Right renal pelvis (tissue), 4 donors: Measurements from ENCODE around the gene ADAM30. TPM values are rescaled to one million over a fixed set of nuclear protein-coding genes. Genes with fewer than 3 reads are reported as not detected.

ENCODE experiments used
- DNase-seq, 4 donors: peaks; one replicate each; pipeline ENCODE4 v3.0.0-alpha.2; 2013; ENCODE audit warnings: low read depth in 4 of 4, low spot score in 3 of 4, missing footprints in 1 of 4
- polyA plus RNA-seq, 4 donors: library from polyadenylated mRNA; unstranded; fragments of 120-200 nt; gene quantifications; one replicate each; pipeline ENCODE4 v1.2.1, GENCODE V29; 2013; ENCODE audit not compliant: insufficient read length in 4 of 4

The ADAM30 gene
- polyA plus RNA-seq, 4 donors: not detected

DNA sequence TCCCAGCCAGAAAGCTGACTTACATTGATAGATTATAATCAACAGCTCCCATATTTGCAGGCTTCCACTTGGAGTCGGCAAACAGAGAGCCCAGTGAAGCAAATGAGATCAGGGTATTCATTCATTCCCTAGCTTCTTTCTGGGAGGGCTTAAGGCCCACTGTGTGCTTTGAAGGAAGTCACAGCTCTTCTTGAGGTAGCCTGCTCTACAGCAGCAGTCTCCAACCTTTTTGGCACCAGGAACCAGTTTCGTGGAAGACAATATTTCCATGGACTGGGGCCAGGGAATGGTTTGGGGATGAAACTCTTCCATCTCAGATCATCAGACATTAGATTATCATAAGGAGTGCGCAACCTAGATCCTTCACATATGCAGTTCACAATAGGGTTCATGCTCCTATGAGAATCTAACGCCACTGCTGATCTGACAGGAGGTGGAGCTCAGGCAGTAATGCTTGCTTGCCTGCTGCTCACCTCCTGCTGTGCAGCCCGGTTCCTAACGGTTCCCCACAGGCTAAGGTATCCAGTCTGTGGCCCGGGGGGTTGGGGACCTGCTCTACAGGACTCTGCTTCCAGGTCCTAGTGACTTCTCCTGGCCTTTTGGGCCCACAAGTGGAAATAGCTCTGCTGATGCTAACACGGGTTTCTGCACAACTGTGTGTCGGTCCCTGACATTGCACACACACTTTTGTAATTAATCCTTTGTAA, 13.7 kb upstream of the ADAM30 start:
- no peak for DNase-seq

DNA sequence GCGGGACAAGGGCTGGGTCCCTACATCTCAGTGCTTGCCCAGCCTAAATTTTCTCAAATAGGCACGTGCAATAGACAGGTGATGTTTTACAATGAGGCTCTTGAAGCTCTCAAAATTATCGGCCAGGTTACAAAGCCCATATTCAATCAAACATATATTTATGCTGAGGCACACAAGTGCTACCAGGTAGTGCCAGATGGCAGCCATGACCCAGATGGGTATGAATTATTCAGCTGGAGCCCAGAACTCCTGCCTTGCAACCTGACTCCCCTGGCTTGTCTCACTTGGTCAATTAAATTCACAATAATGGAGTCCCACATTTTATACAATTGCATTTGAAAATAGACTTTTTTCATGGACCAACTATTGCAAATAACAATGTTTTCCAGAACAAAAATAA, 12.3 kb upstream of the ADAM30 start:
- DNase-seq: no peak

DNA sequence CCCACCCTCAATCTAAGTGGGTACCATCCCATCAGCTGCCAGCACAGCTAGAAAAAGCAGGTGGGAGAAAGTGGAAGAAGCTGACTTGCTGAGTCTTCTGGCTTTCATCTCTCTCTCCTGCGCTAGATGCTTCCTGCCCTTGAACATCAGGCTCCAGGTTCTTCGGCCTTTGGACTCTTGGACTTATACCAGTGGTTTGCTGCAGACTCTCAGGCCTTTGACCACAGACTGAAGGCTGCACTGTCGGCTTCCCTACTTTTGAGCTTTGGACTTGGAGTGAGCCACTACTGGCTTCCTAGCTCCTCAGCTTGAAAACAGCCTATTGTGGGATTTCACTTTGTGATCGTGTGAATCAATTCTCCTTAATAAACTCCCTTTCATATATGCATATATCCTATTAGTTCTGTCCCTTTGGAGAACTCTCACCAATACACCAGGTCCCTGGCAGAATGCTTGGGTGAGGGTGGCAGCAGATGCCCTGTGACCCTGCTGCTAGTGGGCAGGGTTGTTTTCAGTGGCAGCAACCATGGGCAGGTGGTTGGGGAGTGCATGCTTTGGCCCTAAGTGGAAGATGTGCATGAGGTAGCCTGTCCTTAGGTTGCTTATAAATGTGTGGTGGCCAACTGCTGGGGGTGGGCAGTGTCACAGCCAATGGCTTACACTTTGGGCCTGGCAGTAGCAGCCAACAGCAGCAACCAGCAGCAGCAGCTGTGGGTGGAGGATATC, 10.8 kb upstream of the ADAM30 start:
- DNase-seq: no peak

DNA sequence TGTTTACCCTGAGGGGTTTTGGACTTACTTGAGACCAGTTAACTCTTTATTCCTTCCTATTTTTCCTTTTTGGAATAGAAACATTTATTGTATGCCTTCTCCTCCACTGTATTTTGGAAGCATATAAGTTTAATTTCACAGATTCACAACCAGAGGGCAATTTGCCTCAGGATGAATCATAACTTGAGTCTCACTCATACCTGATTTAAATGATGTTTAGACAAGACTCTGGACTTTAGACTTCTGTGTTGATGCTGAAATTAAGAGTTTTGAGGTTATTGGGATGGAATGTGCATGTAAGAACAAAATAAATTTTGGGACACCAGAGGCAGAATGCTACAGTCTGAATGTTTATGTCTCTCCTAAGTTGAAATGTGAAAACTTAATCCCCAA, 7.1 kb upstream of the ADAM30 start:
- no peak for DNase-seq

DNA sequence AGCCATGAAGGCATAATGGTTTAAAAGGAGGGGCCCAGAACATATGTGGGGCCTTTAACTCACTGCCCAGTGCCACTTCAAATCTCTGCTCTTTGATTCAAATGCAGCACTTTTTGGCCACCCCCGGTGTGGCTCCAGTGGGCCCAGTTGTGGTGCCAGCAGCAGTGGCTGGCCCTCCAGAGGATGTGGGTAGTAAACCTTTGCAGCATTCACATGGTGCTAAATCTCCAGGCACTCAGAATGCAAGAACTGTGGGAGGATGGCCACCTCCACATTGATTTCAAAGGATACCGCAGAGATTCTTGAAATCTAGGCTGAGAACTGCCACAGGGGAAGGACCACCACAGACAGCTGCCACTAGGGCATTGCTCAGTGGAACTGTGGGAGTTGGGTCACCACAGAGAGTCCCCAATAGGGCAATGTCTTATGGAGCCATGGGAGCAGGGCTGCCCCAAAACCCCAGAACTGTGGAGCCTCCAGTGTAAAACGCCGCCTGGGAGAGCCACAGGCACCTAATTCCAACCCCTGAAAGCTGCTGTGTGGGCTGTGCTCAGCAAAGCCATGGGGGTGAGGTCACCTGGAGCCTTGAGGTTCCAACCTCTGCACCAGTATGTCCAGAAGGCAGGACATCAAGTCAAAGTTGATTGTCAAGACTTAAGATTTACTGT, 6.6 kb upstream of the ADAM30 start:
- no peak for DNase-seq

DNA sequence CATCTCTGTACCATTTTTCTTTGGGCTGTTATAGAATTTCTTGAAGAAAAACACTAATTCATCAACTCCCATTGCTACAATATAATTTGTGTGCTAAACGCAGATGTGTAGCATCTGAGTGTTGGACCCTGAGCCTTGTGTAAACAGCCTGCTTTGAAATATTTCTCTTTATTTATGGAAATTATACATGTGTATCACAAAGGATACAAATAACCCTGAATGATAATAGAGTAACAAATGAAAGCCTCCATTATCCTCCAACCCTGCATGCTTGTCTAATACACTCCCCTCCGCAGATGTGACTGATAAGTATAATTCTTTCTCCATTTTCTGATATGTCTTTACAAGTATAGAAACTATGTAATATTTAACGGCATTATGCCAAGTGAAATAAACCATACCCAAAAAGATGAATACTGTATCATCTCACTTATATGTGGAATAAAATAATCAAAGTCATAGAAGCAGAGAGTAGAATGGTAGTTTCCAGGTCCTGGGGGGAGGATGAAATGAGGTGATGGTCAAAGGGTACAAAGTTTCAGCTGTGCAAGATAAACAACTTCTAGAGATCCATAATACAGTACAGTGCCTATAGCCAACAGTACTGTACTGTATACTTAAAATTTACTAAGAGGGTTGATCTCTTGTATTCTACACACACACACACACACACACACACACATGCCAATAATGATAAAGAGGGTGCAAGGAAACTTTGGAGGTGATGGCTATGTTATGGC, 2.8 kb upstream of the ADAM30 start:
- DNase-seq: no peak

DNA sequence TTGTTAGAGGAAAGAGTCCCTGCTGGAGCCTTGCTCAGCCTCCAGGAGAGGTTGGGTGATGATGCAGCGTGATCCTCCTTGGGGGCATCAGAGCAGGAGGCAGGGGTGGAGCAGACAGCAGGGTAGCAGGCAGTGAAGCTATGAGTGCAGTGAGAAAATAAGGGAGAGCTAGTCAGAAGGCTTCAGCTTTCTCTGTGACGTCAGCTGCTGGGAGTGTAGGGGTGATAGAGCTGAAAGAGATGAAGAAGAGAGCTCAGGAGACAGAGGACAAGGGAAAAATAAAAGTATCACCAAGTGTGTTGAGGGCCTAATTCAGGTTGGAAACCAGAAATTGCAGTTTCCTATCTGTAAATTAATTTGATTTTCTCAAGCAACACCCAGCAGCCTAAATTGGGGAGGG, 2.2 kb upstream of the ADAM30 start:
- no peak for DNase-seq

DNA sequence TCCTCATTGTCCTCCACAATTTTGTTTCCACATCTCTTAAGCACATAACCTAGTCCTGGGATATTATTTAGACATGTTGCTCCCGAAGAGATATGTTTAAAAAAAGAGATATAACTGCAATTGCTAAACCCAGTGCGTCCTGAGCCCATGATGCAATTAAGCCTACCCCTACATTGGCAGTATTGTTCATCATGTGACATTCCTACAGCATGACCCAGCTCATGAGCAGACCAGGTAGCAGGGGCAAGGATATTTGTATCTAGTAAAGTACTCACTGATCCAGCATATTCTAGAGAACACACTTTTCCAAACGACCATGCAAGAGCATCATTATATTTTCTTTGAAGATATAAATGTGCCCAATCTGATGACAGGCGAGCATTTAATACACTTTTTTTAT, 1.2 kb downstream of the ADAM30 start:
- DNase-seq: no peak

DNA sequence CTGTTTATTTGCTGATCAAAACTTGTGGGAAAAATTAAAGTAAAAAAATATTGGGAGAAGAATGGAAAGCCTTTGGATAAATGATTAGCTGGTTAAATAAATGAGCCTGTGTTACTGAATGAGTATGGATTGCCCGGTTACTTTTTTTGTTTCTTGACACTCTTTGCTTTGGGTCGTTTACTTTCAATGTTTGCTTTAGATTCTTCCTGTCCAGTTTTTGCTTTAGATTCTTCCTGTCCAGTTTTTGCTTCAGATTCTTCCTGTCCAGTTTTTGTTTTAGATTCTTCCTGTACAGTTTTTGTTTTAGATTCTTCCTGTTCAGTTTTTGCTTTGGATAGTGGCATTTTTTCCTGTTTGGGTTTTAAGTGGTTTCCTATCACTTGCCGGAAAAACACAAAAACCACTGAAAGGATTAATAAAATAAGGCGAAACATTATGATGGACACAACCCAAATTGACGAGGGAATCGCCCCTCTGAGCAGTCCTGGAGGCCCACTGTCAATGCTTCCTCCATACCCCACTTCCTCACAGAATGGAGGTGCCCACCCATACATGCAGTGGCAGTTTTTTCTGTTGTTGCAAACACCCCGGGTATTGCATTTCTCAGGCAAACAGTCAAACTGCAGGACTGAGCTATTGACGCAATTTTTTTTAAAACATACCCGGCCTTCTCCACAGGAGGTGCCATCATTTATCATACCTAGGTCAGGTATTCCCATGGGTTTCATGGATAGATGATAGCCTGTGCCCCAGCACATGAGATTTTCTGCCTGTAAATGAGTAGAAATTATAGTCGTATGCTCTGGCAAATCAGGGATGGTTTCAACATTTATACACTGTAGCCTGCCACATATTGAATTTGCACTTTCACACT, 2.3 kb downstream of the ADAM30 start:
- no peak for DNase-seq

DNA sequence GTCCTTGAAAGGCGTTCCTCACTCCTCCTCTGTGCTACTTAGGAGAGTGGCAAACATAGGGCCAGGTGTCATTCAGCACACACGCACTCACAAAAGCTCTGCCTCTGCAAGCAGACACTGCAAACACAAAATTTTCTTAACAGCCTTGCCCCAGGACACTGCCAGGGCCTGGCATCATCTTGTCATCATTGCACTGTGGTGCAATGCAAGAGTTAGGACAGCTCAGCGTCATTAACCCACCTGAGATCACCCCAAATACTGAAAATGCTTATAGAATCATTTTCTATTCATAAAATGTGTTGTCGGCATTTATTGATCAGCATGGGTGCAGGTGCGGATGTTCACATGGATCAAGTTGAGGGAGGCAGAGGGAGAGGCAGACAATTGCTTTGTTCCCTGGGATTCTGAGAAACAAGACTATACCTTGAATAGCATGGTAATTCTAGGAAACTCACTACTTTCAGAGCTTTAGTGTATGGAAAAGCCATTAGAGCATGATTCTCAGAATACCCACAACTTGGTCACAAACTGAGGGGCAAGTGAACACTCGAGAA, 3.0 kb downstream of the ADAM30 start:
- no peak for DNase-seq

DNA sequence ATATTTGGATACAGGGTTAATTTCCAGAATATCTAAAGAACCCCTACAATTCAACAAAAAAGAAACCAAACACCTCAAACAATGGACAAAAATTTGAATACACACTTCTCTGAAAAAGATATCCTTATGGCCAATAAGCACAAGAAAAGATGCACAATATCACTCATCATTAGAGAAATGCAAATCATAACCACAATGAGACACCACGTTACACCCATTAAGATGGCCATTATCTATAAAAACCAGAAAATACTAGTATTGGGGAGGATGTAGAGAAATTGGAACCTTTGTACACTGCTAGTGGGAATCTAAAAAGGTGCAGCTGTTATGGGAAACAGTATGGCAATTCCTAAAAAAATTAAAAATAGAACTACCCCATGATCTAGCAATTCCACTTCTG, 4.9 kb downstream of the ADAM30 start:
- no peak for DNase-seq

DNA sequence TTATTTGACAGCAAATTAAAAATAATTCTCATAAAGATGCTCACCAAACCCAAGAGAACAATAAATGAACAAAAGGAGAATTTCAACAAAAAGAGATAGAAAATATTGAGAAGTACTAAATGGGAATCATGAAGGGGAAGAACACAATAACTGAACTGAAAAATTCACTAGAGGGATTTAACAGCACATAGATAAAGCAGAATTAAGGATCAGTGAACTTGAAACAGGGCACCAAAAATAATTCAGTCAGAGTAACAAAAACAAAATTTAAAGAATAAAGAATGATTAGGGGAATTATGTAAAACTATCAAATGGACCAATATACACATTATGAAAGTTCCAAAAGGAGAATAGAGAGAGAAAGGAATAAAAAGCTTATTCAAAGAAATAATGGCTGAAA, 7.8 kb downstream of the ADAM30 start:
- no peak for DNase-seq

DNA sequence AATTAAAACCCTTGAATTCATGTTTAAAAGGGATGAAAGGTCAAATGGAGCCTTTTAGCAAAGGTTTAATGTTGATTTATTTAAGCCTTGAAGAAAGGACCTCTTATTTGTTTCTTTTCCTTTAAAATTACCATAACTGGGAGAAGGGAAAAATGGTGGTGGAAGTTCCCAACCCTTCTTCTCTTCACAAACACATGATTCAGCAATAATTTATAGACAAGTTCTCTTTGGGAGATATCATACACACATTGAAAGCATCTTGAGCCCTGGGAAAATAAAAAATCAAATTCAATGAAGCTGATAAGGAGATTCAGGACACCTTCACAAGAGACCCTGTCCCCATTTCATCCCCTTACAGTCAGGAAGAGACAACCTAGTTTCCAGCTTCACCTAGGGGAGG, 8.9 kb downstream of the ADAM30 start:
- DNase-seq: no peak

DNA sequence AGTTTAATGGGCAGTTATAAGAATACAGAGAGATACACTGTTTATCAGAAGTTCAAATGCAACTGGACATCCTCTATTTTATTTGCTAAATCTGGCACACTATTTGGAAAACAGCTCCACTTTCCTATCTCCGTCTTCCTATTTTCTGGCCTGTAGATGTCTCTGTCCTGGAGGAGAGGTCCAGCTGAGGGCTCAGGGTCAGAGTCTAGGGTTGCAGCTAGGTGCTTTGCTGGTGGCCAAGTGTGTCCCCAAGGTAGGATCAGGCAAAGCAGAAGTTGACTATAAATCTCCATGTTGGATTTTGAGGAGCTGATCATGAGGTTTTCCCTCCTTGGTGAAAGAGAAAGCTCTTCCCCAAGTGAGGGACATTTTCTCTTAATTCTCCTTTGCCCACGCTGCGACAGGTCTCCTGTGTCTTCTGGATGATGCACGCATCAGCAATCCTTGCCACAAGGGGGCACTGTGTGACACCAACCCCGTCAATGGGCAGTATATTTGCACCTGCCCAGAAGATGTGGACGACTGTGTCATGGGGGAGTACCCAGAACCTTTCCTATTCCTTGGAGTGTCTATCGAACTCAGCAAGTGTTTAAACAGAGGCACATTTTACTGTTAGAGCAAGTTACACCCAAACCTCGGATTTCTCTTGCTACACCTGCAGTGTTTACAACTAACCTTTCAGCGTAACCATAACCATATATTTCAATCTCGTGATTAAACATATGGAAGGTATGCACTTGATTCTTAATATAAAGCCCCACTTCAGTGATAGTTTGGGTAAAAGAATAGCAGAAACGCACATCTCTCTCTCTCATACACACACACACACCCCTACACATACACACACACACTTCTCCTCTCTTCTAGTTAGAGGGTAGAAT, 10.2 kb downstream of the ADAM30 start:
- no peak for DNase-seq

DNA sequence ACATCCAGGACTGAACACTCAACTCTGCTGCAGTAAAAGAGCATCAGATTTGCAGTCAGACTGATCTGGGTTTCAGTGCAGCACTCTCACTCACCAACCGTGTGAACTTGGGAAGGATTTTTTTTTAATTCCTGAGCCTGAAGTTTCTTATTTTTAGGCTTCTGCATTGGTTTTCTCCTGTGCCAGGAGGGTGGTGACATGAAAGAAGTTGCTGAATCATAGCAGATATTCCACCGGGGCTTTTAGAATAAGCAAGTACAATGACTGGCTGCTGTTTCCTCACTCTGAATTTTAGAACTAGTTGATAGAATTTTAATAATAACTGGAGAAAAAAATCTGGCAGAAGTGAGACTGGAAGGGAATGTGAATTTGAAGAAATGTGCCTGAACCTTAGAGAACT, 11.6 kb downstream of the ADAM30 start:
- no peak for DNase-seq

DNA sequence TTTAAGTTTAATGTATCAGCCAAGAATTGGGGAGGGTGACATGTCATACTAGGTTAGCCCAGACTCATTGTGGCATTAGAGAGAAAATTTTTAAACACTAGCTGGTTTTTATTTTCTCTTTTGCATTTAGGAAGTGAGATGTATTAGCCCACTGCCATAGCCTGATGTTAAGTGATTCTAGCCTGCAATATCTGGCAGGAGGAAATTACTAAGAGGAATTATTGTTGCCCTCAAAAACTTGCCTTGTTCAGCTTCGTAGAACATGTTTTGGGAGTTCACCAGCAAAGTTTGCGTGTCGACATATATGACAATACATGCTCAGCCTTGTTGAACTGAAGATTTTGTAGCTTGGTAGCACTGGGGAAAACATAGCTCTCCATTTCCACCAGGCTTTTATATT, 12.5 kb downstream of the ADAM30 start:
- no peak for DNase-seq

DNA sequence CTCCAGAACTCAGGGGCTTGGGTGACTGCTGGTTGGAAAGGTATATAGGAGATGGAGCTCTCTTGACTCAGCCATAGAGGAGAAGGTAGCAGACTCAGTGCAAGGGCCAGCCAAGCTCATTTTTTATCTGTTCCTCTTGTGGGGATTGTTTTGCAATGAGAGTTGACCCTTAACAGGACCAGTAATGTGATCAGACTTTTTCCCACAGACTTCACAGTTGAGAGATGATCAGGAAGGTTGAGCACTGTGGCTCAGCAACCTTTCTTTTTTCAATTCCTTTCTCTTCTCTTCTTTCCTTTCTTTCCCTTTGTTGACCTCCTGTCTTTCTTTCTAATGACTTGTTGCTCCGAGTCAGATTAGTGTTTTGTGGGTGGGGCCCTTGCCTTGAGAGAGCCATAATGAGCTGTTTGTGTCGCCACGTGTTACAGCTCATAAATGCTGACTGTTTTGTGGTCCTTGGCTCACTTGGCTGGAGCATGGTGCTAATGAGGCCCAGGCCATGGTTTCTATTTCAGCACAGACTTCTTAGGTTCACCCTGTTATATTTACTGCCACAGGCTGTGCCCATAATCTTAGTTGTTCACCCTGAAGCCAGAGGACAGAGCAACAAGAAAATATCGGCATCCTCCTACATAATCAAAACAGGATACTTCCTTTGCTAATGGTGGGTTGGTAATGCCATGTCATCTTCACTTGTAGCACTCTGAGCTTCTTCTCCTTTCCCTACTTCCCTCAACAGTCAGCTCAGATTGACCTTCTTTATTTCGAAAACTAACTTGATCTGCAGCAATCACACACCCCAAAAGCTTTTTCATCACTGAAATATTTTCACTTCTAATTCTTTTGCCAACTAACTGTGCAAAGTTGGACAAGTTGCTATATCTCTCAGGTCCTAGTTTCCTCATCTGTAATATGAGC, 13.9 kb downstream of the ADAM30 start:
- no peak for DNase-seq
